IMR-90 (cell line): ENCODE measurements around the gene SAMM50. TPM values are rescaled to one million over a fixed set of nuclear protein-coding genes. Genes with fewer than 3 reads are reported as not detected.

Source experiments
- ATAC-seq: fragments of 200-7000 bp; cut with Tn5 transposase; 2 replicates; pipeline ENCODE4 v1.9.1; 2020; ENCODE audit warnings: low read depth, mild to moderate bottlenecking, moderate library complexity
- BruUV-seq: library from RNA; stranded (reverse); fragments of 400-500 nt; replicated peaks from 2 replicates; lab custom pipeline; 2021; lab: Mats Ljungman, UMichigan
- CTCF ChIA-PET: fragments of 300-600 bp; formaldehyde crosslinking; extraction: SDS; loops from one replicate; lab custom pipeline; 2021; ENCODE audit warnings: antibody characterized with exemption; lab: Yijun Ruan, JAX
- POLR2A ChIA-PET: fragments of 300-600 bp; sonication (Branson Sonifier 250); formaldehyde crosslinking; loops from one replicate; lab custom pipeline; 2022; ENCODE audit warnings: antibody characterized with exemption; ENCODE audit not compliant: unreplicated experiment; lab: Charles Lee
- DNase-seq: peaks from one replicate; pipeline ENCODE4 v3.0.0; 2013
- H2AFZ ChIP-seq: replicated peaks from 2 replicates; pipeline ENCODE3; 2013; ENCODE audit warnings: low read length, mild to moderate bottlenecking; ENCODE audit not compliant: poor library complexity
- H2AK5ac ChIP-seq: 2 replicates; pipeline ENCODE4 v1.6.1; 2013; ENCODE audit warnings: low read depth, low read length, inconsistent platforms
- H2AK9ac ChIP-seq: replicated peaks from 2 replicates; pipeline ENCODE3; 2013; ENCODE audit warnings: mild to moderate bottlenecking, low read depth, low read length, moderate library complexity; ENCODE audit not compliant: poor library complexity
- H2BK120ac ChIP-seq: 2 replicates; pipeline ENCODE4 v1.6.1; 2013; ENCODE audit warnings: low read depth, low read length, inconsistent platforms
- H2BK15ac ChIP-seq: 3 replicates; pipeline ENCODE4 v1.6.1; 2013; ENCODE audit warnings: low read depth, low read length, inconsistent platforms
- H2BK20ac ChIP-seq: 2 replicates; pipeline ENCODE4 v1.6.1; 2013; ENCODE audit warnings: low read depth, mild to moderate bottlenecking, inconsistent platforms, low read length, moderate library complexity
- H2BK5ac ChIP-seq: 2 replicates; pipeline ENCODE4 v1.6.1; 2013; ENCODE audit warnings: mild to moderate bottlenecking, low read depth, low read length, inconsistent platforms; ENCODE audit not compliant: poor library complexity, severe bottlenecking
- H3K14ac ChIP-seq: replicated peaks from 2 replicates; pipeline ENCODE4 v1.6.1; 2013; ENCODE audit warnings: low read depth, low read length, inconsistent platforms
- H3K18ac ChIP-seq: 2 replicates; pipeline ENCODE4 v1.6.1; 2013; ENCODE audit warnings: low read depth, low read length, control low read depth
- H3K23ac ChIP-seq: 2 replicates; pipeline ENCODE4 v1.6.1; 2013; ENCODE audit warnings: low read depth, low read length, inconsistent platforms
- H3K27ac ChIP-seq: 2 replicates; pipeline ENCODE4 v1.5.1; 2013; ENCODE audit warnings: mild to moderate bottlenecking, control low read depth, low read length; ENCODE audit not compliant: insufficient read depth
- H3K27me3 ChIP-seq: 2 replicates; pipeline ENCODE4 v1.6.1; 2013; ENCODE audit warnings: low read length; ENCODE audit not compliant: control insufficient read depth, insufficient read depth
- H3K36me3 ChIP-seq: 2 replicates; pipeline ENCODE4 v1.6.1; 2013; ENCODE audit warnings: low read length, mixed read lengths; ENCODE audit not compliant: control insufficient read depth, insufficient read depth
- H3K4ac ChIP-seq: 2 replicates; pipeline ENCODE4 v1.6.1; 2013; ENCODE audit warnings: low read depth, low read length, inconsistent platforms
- H3K4me1 ChIP-seq: 2 replicates; pipeline ENCODE4 v1.6.1; 2013; ENCODE audit warnings: low read length, mixed read lengths; ENCODE audit not compliant: control insufficient read depth, insufficient read depth
- H3K4me2 ChIP-seq: 2 replicates; pipeline ENCODE4 v1.6.1; 2013; ENCODE audit warnings: low read depth, mild to moderate bottlenecking, control low read depth, low read length, moderate library complexity
- H3K4me3 ChIP-seq: 2 replicates; pipeline ENCODE4 v1.5.1; 2013; ENCODE audit warnings: low read depth, mild to moderate bottlenecking, control low read depth, low read length, moderate library complexity; ENCODE audit not compliant: insufficient read depth
- H3K56ac ChIP-seq: 2 replicates; pipeline ENCODE4 v1.6.1; 2013; ENCODE audit warnings: low read length, inconsistent platforms; ENCODE audit not compliant: insufficient read depth; ENCODE audit errors: extremely low read depth
- H3K79me1 ChIP-seq, 2 experiments: 2 replicates each; pipeline ENCODE4 v1.6.1; 2013; ENCODE audit warnings: low read length in 2 of 2, inconsistent platforms in 1 of 2, low read depth in 1 of 2
- H3K9ac ChIP-seq: 2 replicates; pipeline ENCODE4 v1.6.1; 2013; ENCODE audit warnings: low read depth, low read length, control low read depth
- H3K9me1 ChIP-seq: 2 replicates; pipeline ENCODE4 v1.6.1; 2013; ENCODE audit warnings: low read length, inconsistent platforms; ENCODE audit not compliant: insufficient read depth
- H3K9me3 ChIP-seq: 2 replicates; pipeline ENCODE4 v1.6.1; 2013; ENCODE audit warnings: low read length; ENCODE audit not compliant: control insufficient read depth, insufficient read depth
- H4K20me1 ChIP-seq: 2 replicates; pipeline ENCODE4 v1.6.1; 2013; ENCODE audit warnings: low read length, inconsistent platforms; ENCODE audit not compliant: insufficient read depth
- H4K5ac ChIP-seq: 2 replicates; pipeline ENCODE4 v1.6.1; 2013; ENCODE audit warnings: mild to moderate bottlenecking, low read depth, low read length, control low read depth
- H4K8ac ChIP-seq, 2 experiments: 2 replicates each; pipeline ENCODE4 v1.6.1; 2013; ENCODE audit warnings: low read depth in 2 of 2, low read length in 2 of 2, control low read depth in 1 of 2, inconsistent platforms in 1 of 2
- H4K91ac ChIP-seq: 2 replicates; pipeline ENCODE4 v1.6.1; 2013; ENCODE audit warnings: low read depth, low read length, inconsistent platforms; ENCODE audit not compliant: insufficient read depth
- BHLHE40 ChIP-seq: fragments of 150-350 bp; IDR thresholded peaks from 2 replicates; pipeline ENCODE4 v1.6.1; 2016; ENCODE audit warnings: mild to moderate bottlenecking, low read depth, low read length
- CHD1 ChIP-seq: IDR thresholded peaks from 2 replicates; pipeline ENCODE4 v1.6.1; 2012; ENCODE audit warnings: low read depth, low read length, improper control_type of control experiment
- MAZ ChIP-seq: IDR thresholded peaks from 2 replicates; pipeline ENCODE4 v1.6.1; 2012; ENCODE audit warnings: low read depth, mild to moderate bottlenecking, low read length, improper control_type of control experiment, moderate library complexity, borderline replicate concordance
- POLR2A ChIP-seq: IDR thresholded peaks from 2 replicates; pipeline ENCODE4 v1.6.1; 2012; ENCODE audit warnings: mild to moderate bottlenecking, low read depth, low read length
- RCOR1 ChIP-seq: IDR thresholded peaks from 2 replicates; pipeline ENCODE4 v1.6.1; 2012; ENCODE audit warnings: mild to moderate bottlenecking, low read length, improper control_type of control experiment; ENCODE audit not compliant: insufficient replicate concordance
- SMC3 ChIP-seq: fragments of 150-350 bp; IDR thresholded peaks from 2 replicates; pipeline ENCODE4 v1.6.1; 2016; ENCODE audit warnings: low read depth, mild to moderate bottlenecking, antibody characterized with exemption, low read length, moderate library complexity
- WGBS, 2 experiments: methylation state at CpG; one replicate each; pipeline versions ENCODE4 v1.1.5 to v1.1.7; 2013; ENCODE audit warnings: missing lambda C conversion rate in 2 of 2; ENCODE audit not compliant: insufficient read length in 1 of 2; ENCODE audit errors: extremely low coverage in 2 of 2; 5-methylcytosine and 5-hydroxymethylcytosine counted together
- dilution Hi-C: fragments of 300-500 bp; cut with HindIII; formaldehyde crosslinking; loops from one replicate; pipeline ENCODE4 v1.14.3; 2018; ENCODE audit warnings: low sequenced_read_pairs; ENCODE audit not compliant: unreplicated experiment
- in situ Hi-C: fragments of 300-500 bp; cut with MboI; formaldehyde crosslinking; loops from 3 replicates; pipeline ENCODE4 v1.14.3; 2019; ENCODE audit warnings: low sequenced_read_pairs, inconsistent platforms, mixed read lengths
- intact Hi-C: fragments of 100-400 bp; cut with micrococcal nuclease; formaldehyde crosslinking; loops from 2 replicates; pipeline ENCODE4 v1.10.0; 2022
- polyA plus RNA-seq, 3 experiments: library from polyadenylated mRNA; depleted of rRNA; stranded (reverse); fragments of >200 nt; gene quantifications; 2 replicates each; pipeline ENCODE4 v1.2.3, GENCODE V29; 2012; ENCODE audit warnings: low replicate concordance in 1 of 3
- total RNA-seq: library from RNA; depleted of rRNA; stranded (reverse); fragments of >200 nt; gene quantifications from 2 replicates; pipeline ENCODE4 v1.2.3, GENCODE V29; 2012

Gene SAMM50
- total and polyA plus RNA-seq, 2 of the 4 experiments (the other 2 are of a cell fraction) = 40.6 to 43.7 TPM

DNA sequence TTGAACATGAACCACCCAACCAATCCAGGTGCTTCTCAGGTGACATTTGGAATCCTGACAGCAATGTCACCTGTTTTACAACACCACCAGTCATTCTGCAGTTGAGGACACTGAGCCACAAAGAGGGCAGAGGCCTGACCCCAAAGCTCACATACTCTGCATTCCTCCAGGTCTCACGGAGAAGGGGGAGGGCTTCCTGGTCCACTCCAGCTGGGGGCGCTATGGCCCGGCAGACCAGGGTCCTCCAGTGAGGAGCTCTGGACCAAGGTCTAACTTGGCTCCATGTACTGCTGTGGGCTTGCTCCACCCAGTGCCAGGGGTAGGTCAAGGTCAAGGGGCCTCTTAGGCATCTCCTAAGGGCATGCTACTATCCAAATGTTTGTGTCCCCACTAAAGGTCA lies 33.1 kb upstream of the SAMM50 start:
- DNase-seq (no peak), ATAC-seq (no peak)
- dilution Hi-C loops = no loop called here
- TF ChIP-seq BHLHE40 (no peak), MAZ (no peak), CHD1 (no peak), POLR2A (no peak), RCOR1 (no peak), SMC3 (no peak)
- Histone ChIP-seq H2BK15ac (peak overlapping the region; percentile 98; the same call in 2 of the 3 replicates), H2BK120ac (peak overlapping the region; percentile 92), H4K5ac (peak overlapping the region; percentile 40), H3K4me2 (no peak overlapping the region), H2AFZ (peak overlapping the region; percentile 3), H4K20me1 (peaks cover 6% of the 10 kb centered on the region; the same call in 1 of the 2 replicates), H4K8ac (peak overlapping the region; percentile 97 to 98; a peak in 3 of 4 replicates), H3K23ac (peak overlapping the region; percentile 46), H3K56ac (no peak overlapping the region), H3K36me3 (no peaks in the 10 kb centered on the region), H2AK9ac (peak overlapping the region; percentile 80), H2BK20ac (peak overlapping the region; percentile 75), H3K4me3 (no peak overlapping the region), H3K9me1 (peaks cover 36% of the 10 kb centered on the region), H3K27me3 (no peaks in the 10 kb centered on the region), H3K4me1 (peaks cover 34% of the 10 kb centered on the region), H3K18ac (peak overlapping the region; percentile 15; the same call in 1 of the 2 replicates), H4K91ac (peak overlapping the region; percentile 86), H3K14ac (peak overlapping the region; percentile 72), H3K4ac (peak overlapping the region; percentile 94), H3K79me1 (peaks cover 0 to 23% of the 10 kb centered on the region in 2 experiments; a peak in 2 of 4 replicates), H3K9ac (no peak overlapping the region), H3K9me3 (no peaks in the 10 kb centered on the region), H2BK5ac (peak overlapping the region; percentile 52), H2AK5ac (peak overlapping the region; percentile 98), H3K27ac (no peak overlapping the region; the same call in 1 of the 2 replicates)
- WGBS, 2 experiments = no CpG with 5 or more reads among the region's 3 CpGs
- in situ Hi-C loops = no loop called here
- intact Hi-C loops = no loop called here
- CTCF ChIA-PET = no interaction called here
- BruUV-seq = no TSS peak
- POLR2A ChIA-PET = no interaction called here
